Mucosa of rectum (tissue), 2 donors: ENCODE results near the gene FHIT.
A peak's percentile ranks its signal among the peaks of the same experiment; 100 is the strongest.

ENCODE experiments used
- H3K27ac ChIP-seq, 2 donors: one replicate each; pipeline ENCODE4 v1.7.0; 2013; ENCODE audit warnings: inconsistent platforms in 2 of 2, low read depth in 2 of 2, low read length in 2 of 2
- H3K27me3 ChIP-seq, 2 donors: one replicate each; pipeline ENCODE4 v1.7.0; 2013; ENCODE audit warnings: low read length in 2 of 2; ENCODE audit not compliant: control insufficient read depth in 2 of 2, insufficient read depth in 2 of 2
- H3K36me3 ChIP-seq, 2 donors: one replicate each; pipeline ENCODE4 v1.7.0; 2013; ENCODE audit warnings: low read length in 2 of 2; ENCODE audit not compliant: control insufficient read depth in 2 of 2, insufficient read depth in 2 of 2
- H3K4me1 ChIP-seq, 2 donors: one replicate each; pipeline ENCODE4 v1.7.0; 2013; ENCODE audit warnings: low read length in 2 of 2, mild to moderate bottlenecking in 1 of 2; ENCODE audit not compliant: control insufficient read depth in 2 of 2, insufficient read depth in 2 of 2
- H3K4me3 ChIP-seq, 2 donors: one replicate each; pipeline ENCODE4 v1.7.0; 2013; ENCODE audit warnings: low read length in 2 of 2
- H3K9ac ChIP-seq, 2 donors: one replicate each; pipeline ENCODE4 v1.7.0; 2013; ENCODE audit warnings: low read length in 2 of 2, low read depth in 1 of 2, mild to moderate bottlenecking in 1 of 2
- H3K9me3 ChIP-seq, 2 donors: one replicate each; pipeline ENCODE4 v1.7.0; 2013; ENCODE audit warnings: low read length in 2 of 2; ENCODE audit not compliant: control insufficient read depth in 2 of 2
- donor health status: healthy.
- donor health status: Normal muscosa, but diverticular disease.

Gene FHIT

GRCh38 chr3:59774634-59775033, 1476.6 kb downstream of the FHIT start:
- Histone ChIP-seq H3K27ac (no peak overlapping the region), H3K4me1 (no peaks in the 10 kb centered on the region), H3K36me3 (no peaks in the 10 kb centered on the region), H3K9ac (no peak overlapping the region), H3K4me3 (no peak overlapping the region), H3K9me3 (no peaks in the 10 kb centered on the region), H3K27me3 (no peaks in the 10 kb centered on the region)

- Histone ChIP-seq H3K9me3 (no peaks in the 10 kb centered on the region), H3K36me3 (no peaks in the 10 kb centered on the region), H3K9ac (no peak overlapping the region), H3K27ac (no peak overlapping the region), H3K4me3 (no peak overlapping the region), H3K4me1 (no peaks in the 10 kb centered on the region), H3K27me3 (no peaks in the 10 kb centered on the region)
Measured at GRCh38 chr3:59774000-59774399, 1477.3 kb downstream of the FHIT start.

GRCh38 chr3:59772416-59773408, 1478.5 kb downstream of the FHIT start:
- H3K27me3 ChIP-seq = no peaks in the 10 kb centered on the region
- no peak overlapping the region for H3K4me3 ChIP-seq
- H3K4me1 ChIP-seq = no peaks in the 10 kb centered on the region
- H3K27ac ChIP-seq = no peak overlapping the region
- H3K36me3 ChIP-seq = no peaks in the 10 kb centered on the region
- H3K9ac ChIP-seq = no peak overlapping the region
- H3K9me3 ChIP-seq = no peaks in the 10 kb centered on the region

- H3K4me1 ChIP-seq = no peaks in the 10 kb centered on the region
Measured at GRCh38 chr3:59771768-59772181, 1479.5 kb downstream of the FHIT start.

GRCh38 chr3:59769127-59769750, 1482.0 kb downstream of the FHIT start:
- no peak overlapping the region for H3K9ac ChIP-seq
- H3K36me3 ChIP-seq = no peaks in the 10 kb centered on the region
- no peaks in the 10 kb centered on the region for H3K27me3 ChIP-seq
- no peaks in the 10 kb centered on the region for H3K4me1 ChIP-seq
- no peak overlapping the region for H3K4me3 ChIP-seq
- no peak overlapping the region for H3K27ac ChIP-seq
- no peaks in the 10 kb centered on the region for H3K9me3 ChIP-seq

More at GRCh38 chr3:59771768-59772181, 1479.5 kb downstream of the FHIT start:
- H3K36me3 ChIP-seq = no peaks in the 10 kb centered on the region
- no peaks in the 10 kb centered on the region for H3K27me3 ChIP-seq
- no peak overlapping the region for H3K4me3 ChIP-seq
- H3K9me3 ChIP-seq = no peaks in the 10 kb centered on the region
- H3K27ac ChIP-seq = no peak overlapping the region
- H3K9ac ChIP-seq = no peak overlapping the region

- Histone ChIP-seq H3K36me3 (no peaks in the 10 kb centered on the region), H3K9ac (no peak overlapping the region), H3K27me3 (no peaks in the 10 kb centered on the region), H3K4me1 (no peaks in the 10 kb centered on the region), H3K4me3 (no peak overlapping the region), H3K27ac (peak overlapping the region in 1 of 2 donors; percentile 50), H3K9me3 (no peaks in the 10 kb centered on the region)
Measured at GRCh38 chr3:59766200-59766872, 1484.9 kb downstream of the FHIT start.

GRCh38 chr3:59764171-59764570, 1487.1 kb downstream of the FHIT start:
- H3K27ac ChIP-seq = no peak overlapping the region
- H3K4me3 ChIP-seq = no peak overlapping the region
- no peak overlapping the region for H3K9ac ChIP-seq
- H3K36me3 ChIP-seq = no peaks in the 10 kb centered on the region
- no peaks in the 10 kb centered on the region for H3K9me3 ChIP-seq
- peaks cover 0 to 6% of the 10 kb centered on the region in 2 donors for H3K4me1 ChIP-seq
- no peaks in the 10 kb centered on the region for H3K27me3 ChIP-seq

GRCh38 chr3:59762941-59763340, 1488.3 kb downstream of the FHIT start:
- Histone ChIP-seq H3K36me3 (no peaks in the 10 kb centered on the region), H3K9ac (no peak overlapping the region), H3K27ac (no peak overlapping the region), H3K4me3 (no peak overlapping the region), H3K9me3 (no peaks in the 10 kb centered on the region), H3K27me3 (no peaks in the 10 kb centered on the region), H3K4me1 (peaks cover 0 to 7% of the 10 kb centered on the region in 2 donors)

- H3K36me3 ChIP-seq = no peaks in the 10 kb centered on the region
- no peak overlapping the region for H3K27ac ChIP-seq
- H3K9ac ChIP-seq = no peak overlapping the region
- no peak overlapping the region for H3K4me3 ChIP-seq
- peaks cover 0 to 7% of the 10 kb centered on the region in 2 donors for H3K4me1 ChIP-seq
- H3K27me3 ChIP-seq = no peaks in the 10 kb centered on the region
- no peaks in the 10 kb centered on the region for H3K9me3 ChIP-seq
Measured at GRCh38 chr3:59759298-59760031, 1491.8 kb downstream of the FHIT start.
